OCI-LY7 (cell line): ENCODE data around the gene PSME3. TPM values are rescaled to one million over a fixed set of nuclear protein-coding genes. Genes with fewer than 3 reads are reported as not detected.
"Not testable (repeated sequence)": the region's sequence is repeated elsewhere in the genome, so short reads cannot be mapped to it uniquely, and the experiment has no call there.

Source experiments
- BruUV-seq: library from RNA; stranded (reverse); fragments of 400-500 nt; replicated peaks from 2 replicates; lab custom pipeline; 2021; lab: Mats Ljungman, UMichigan
- CTCF ChIA-PET: fragments of 300-600 bp; sonication (Branson Sonifier 250); formaldehyde crosslinking; loops from one replicate; lab custom pipeline; 2022; ENCODE audit warnings: antibody characterized with exemption; ENCODE audit not compliant: unreplicated experiment; lab: Charles Lee
- POLR2A ChIA-PET: fragments of 300-600 bp; sonication (Branson Sonifier 250); formaldehyde crosslinking; loops from one replicate; lab custom pipeline; 2022; ENCODE audit warnings: antibody characterized with exemption; lab: Charles Lee
- DNase-seq: peaks from one replicate; pipeline ENCODE4 v3.0.0-alpha.2; 2015; ENCODE audit warnings: low spot score
- H2AFZ ChIP-seq: fragments of 200-600 bp; sonication (generic), shearing (Covaris generic); 2 replicates; pipeline ENCODE4 v1.6.1; 2014; ENCODE audit warnings: mild to moderate bottlenecking, antibody characterized with exemption, low read length, moderate library complexity
- H3K27ac ChIP-seq: fragments of 200-600 bp; sonication (generic); 2 replicates; pipeline ENCODE4 v1.5.1; 2014; ENCODE audit warnings: mixed run types, low read depth, mild to moderate bottlenecking, moderate library complexity, low read length, inconsistent platforms; ENCODE audit not compliant: poor library complexity, severe bottlenecking
- H3K36me3 ChIP-seq: fragments of 200-600 bp; sonication (generic); 2 replicates; pipeline ENCODE4 v1.6.1; 2014; ENCODE audit warnings: mild to moderate bottlenecking, antibody characterized with exemption, low read length, moderate library complexity, mixed read lengths; ENCODE audit not compliant: insufficient read depth
- H3K4me1 ChIP-seq: fragments of 200-600 bp; sonication (generic); 2 replicates; pipeline ENCODE4 v1.5.1; 2014; ENCODE audit warnings: mild to moderate bottlenecking, low read length; ENCODE audit not compliant: insufficient read depth, poor library complexity, severe bottlenecking
- H3K4me2 ChIP-seq: fragments of 200-600 bp; sonication (generic); 2 replicates; pipeline ENCODE4 v1.6.1; 2014; ENCODE audit warnings: mild to moderate bottlenecking, low read length
- H3K4me3 ChIP-seq: fragments of 200-600 bp; sonication (generic); 2 replicates; pipeline ENCODE4 v1.5.1; 2014; ENCODE audit warnings: mild to moderate bottlenecking, low read depth, low read length; ENCODE audit not compliant: poor library complexity, severe bottlenecking
- H3K79me2 ChIP-seq: fragments of 200-600 bp; sonication (generic); 2 replicates; pipeline ENCODE4 v1.6.1; 2016; ENCODE audit warnings: low read depth, mild to moderate bottlenecking, low read length, moderate library complexity, mixed read lengths; ENCODE audit not compliant: insufficient read depth
- H3K9me2 ChIP-seq: fragments of 200-600 bp; sonication (generic); 2 replicates; pipeline ENCODE4 v1.6.1; 2016; ENCODE audit warnings: mild to moderate bottlenecking, low read length, mixed read lengths; ENCODE audit not compliant: insufficient read depth
- H3K9me3 ChIP-seq: fragments of 200-600 bp; sonication (generic); 2 replicates; pipeline ENCODE4 v1.6.1; 2014; ENCODE audit warnings: mild to moderate bottlenecking, mixed run types, low read length, mixed read lengths
- H4K20me1 ChIP-seq: fragments of 200-600 bp; sonication (generic); 2 replicates; pipeline ENCODE4 v1.6.1; 2014; ENCODE audit warnings: mild to moderate bottlenecking, antibody characterized with exemption, low read length, moderate library complexity, mixed read lengths; ENCODE audit not compliant: insufficient read depth
- CTCF ChIP-seq: fragments of 200-600 bp; sonication (generic); conservative IDR thresholded peaks from 2 replicates; pipeline ENCODE4 v1.5.1; 2014; ENCODE audit warnings: mild to moderate bottlenecking, antibody characterized with exemption, low read length, moderate library complexity, mixed read lengths
- EZH2phosphoT487 ChIP-seq: fragments of 200-600 bp; sonication (generic); IDR thresholded peaks from 2 replicates; pipeline ENCODE4 v1.6.1; 2018; ENCODE audit warnings: low read depth, borderline replicate concordance, mild to moderate bottlenecking, mixed run types, antibody characterized with exemption, low read length, moderate library complexity, mixed read lengths
- intact Hi-C: fragments of 100-400 bp; cut with micrococcal nuclease; formaldehyde crosslinking; loops from one replicate; pipeline ENCODE4 v1.10.0; 2022; ENCODE audit not compliant: unreplicated experiment
- total RNA-seq, 2 experiments: library from RNA; depleted of rRNA in 1 of 2; stranded (reverse); fragments of >200 nt in 1 of 2; shearing (Covaris generic) in 1 of 2; gene quantifications; 2 replicates each; pipeline ENCODE4 v1.2.3, GENCODE V29; 2014 to 2022

The PSME3 gene
- total RNA-seq, 2 experiments from 2014 or later = 81.9 to 167 TPM

DNA sequence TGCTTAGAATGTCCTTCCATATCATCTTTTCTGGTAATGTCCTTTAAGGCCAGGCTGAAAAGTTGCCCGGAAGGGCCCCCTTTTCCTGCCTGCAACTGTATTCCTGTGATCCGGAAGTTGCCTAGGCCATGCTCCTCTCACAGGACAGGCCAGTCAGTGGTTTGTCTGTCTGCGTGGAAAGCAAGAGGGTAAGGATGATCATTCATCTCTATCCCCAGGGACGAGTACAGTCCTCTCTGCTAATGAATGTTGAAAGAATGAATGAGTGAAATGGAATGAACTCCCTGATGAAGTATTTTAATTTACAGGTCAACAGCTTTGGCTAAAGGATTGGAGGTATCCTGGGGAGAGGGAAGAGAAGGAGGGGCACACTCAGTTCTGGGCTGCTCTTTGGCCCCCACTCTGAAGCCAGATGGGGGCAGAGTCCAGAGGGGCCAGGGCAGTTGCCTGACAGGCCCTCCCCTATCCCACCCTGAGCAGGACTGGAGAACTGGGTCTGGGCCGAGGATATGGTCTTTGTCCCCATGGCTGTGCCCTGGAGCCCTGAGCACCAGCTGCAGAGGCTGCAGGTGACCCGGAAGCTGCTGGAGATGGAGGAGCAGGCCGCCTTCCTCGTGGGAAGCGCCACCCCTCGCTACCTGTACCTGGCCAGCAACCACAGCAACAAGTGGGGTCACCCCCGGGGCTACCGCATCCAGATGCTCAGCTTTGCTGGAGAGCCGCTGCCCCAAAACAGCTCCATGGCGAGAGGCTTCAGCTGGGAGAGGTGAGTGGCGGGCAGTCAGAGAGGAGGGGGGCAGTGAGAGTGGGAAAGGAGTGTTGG is 21.0 kb downstream of the PSME3 start:
- POLR2A ChIA-PET = no interaction called here
- CTCF ChIA-PET = no interaction called here
- H3K4me2 ChIP-seq = no peak overlapping the region
- no peaks in the 10 kb centered on the region for H3K36me3 ChIP-seq
- H3K9me3 ChIP-seq = no peaks in the 10 kb centered on the region
- H3K4me1 ChIP-seq = peaks cover 14% of the 10 kb centered on the region
- no peak overlapping the region for H3K4me3 ChIP-seq
- TF ChIP-seq CTCF (no peak), EZH2phosphoT487 (no peak)
- H2AFZ ChIP-seq = no peak overlapping the region
- DNase-seq = no peak
- H3K27ac ChIP-seq = no peak overlapping the region
- no peaks in the 10 kb centered on the region for H3K9me2 ChIP-seq
- H4K20me1 ChIP-seq = no peaks in the 10 kb centered on the region
- BruUV-seq = no TSS peak
- no peaks in the 10 kb centered on the region for H3K79me2 ChIP-seq
- intact Hi-C loops = no loop called here

DNA sequence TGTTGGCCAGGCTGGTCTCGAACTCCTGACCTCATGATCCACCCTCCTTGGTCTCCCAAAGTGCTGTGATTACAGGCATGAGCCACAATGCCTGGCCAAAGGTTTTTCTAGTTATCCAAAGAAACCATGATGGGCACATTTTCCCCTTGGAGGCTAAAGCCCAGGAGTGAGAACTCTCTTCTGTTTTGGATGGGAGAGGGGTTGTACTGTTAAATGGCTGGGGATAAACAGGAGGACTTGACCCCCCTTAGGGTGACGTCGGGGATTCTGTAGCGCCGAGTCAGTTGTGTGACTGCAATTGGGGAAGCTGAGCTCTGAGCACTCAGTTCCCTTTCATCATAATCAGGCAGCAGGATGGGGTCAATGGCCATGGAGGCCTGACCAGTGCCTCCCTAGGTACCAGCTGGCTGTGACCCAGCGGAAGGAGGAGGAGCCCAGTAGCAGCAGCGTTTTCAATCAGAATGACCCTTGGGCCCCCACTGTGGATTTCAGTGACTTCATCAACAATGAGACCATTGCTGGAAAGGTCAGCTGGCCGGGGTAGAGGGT is 21.9 kb downstream of the PSME3 start:
- H2AFZ ChIP-seq = no peak overlapping the region
- H3K27ac ChIP-seq = no peak overlapping the region
- no peaks in the 10 kb centered on the region for H3K79me2 ChIP-seq
- H3K9me2 ChIP-seq = no peaks in the 10 kb centered on the region
- no peak for TF ChIP-seq EZH2phosphoT487
- no peak for TF ChIP-seq CTCF
- no peaks in the 10 kb centered on the region for H4K20me1 ChIP-seq
- ChIA-PET POLR2A (no interaction called here), CTCF (no interaction called here)
- intact Hi-C loops = no loop called here
- H3K4me1 ChIP-seq = peaks cover 14% of the 10 kb centered on the region
- H3K4me3 ChIP-seq = no peak overlapping the region
- no TSS peak for BruUV-seq
- H3K9me3 ChIP-seq = no peaks in the 10 kb centered on the region
- no peaks in the 10 kb centered on the region for H3K36me3 ChIP-seq
- no peak for DNase-seq
- no peak overlapping the region for H3K4me2 ChIP-seq

GRCh38 chr17:42856093-42856492 is 22.9 kb downstream of the PSME3 start:
- H3K4me2 ChIP-seq, H3K9me2 ChIP-seq, H3K4me3 ChIP-seq, POLR2A ChIA-PET, H2AFZ ChIP-seq, CTCF ChIA-PET, H3K27ac ChIP-seq, DNase-seq, H3K36me3 ChIP-seq, BruUV-seq, H3K9me3 ChIP-seq, H3K79me2 ChIP-seq, intact Hi-C loops, H4K20me1 ChIP-seq: not testable (repeated sequence)
- peaks cover 14% of the 10 kb centered on the region for H3K4me1 ChIP-seq

DNA sequence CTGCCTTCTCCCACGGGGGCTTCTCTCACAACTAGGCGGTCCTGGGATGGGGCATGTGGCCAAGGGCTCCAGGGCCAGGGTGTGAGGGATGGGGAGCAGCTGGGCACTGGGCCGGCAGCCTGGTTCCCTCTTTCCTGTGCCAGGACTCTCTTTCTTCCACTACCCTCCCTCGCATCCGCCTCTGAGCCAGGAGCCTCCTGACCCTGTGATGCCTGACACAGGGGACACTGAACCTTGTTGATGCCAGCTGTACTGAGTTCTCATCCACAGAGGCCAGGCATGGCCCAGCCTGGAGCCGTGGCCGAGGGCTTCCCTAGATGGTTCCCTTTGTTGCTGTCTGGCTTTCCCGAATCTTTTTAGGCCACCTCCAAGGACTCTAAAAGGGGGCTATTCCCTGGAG is 23.3 kb downstream of the PSME3 start:
- BruUV-seq, H4K20me1 ChIP-seq, H3K27ac ChIP-seq, H3K9me2 ChIP-seq, H2AFZ ChIP-seq, H3K4me3 ChIP-seq, DNase-seq, H3K36me3 ChIP-seq, H3K79me2 ChIP-seq, POLR2A ChIA-PET, intact Hi-C loops, CTCF ChIA-PET, H3K4me2 ChIP-seq, H3K9me3 ChIP-seq: not testable (repeated sequence)
- H3K4me1 ChIP-seq = peaks cover 14% of the 10 kb centered on the region
